C4-2B (cell line): ENCODE results near the gene DUSP21.

Experiments
- H3K27ac ChIP-seq: fragments of 450-650 bp; 2 replicates; pipeline ENCODE4 v1.5.1; 2017
- CTCF ChIP-seq: fragments of 450-650 bp; conservative IDR thresholded peaks from 2 replicates; pipeline ENCODE4 v1.5.1; 2017; ENCODE audit warnings: mild to moderate bottlenecking
- ZFX ChIP-seq: fragments of 450-650 bp; IDR thresholded peaks from 2 replicates; pipeline ENCODE4 v1.6.1; 2017

DUSP21 gene

DNA sequence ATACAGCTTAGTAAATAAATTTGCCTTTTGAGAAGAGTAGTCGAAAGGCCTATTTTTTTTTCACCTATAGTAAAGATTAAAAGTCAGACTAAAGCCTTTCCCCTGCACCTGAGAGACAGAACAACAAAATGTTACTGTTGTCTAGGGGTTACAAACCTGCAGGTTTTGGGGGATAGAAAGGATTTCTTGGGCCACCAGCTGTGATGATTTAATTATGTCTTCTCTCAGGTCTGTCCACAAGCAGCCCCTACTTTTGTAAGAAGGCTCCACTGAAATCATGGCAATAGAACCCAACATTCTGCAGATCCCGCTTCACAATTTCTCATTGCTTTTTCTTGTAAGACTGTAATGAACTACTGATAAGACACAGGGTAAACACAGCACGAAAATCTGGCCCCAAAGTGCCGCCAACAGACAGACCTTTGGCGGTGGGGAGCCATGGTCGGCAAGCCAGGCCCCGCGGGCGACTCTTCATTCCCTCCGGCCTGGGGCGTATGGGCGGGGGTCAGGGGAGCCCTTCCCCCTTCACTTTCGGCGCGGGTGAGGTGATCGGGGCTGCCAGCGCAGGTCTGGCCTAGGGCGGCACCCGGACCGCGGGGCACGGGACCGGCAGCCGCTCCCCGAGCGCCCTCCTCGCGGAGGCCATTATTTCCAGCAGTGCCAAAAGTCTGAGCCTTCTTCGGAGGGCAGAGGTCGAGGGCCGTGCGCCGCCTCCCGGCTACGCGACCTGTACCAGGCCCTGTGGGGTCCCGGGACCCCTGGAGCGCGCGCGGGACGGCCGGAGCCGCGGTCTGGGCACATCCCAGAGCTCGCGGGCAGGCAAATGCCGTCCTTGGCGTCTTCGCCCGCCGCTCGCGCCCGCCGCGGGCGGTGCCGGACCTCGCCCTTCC, 28.4 kb downstream of the DUSP21 start:
- H3K27ac ChIP-seq, result peak overlapping the region; percentile 100
- TF ChIP-seq CTCF (no peak), ZFX (peak; percentile 47)

- TF ChIP-seq ZFX (no peak), CTCF (no peak)
- H3K27ac ChIP-seq, result peak within 1 kb of the TSS; percentile 100
Observed at GRCh38 chrX:44872821-44873414, 29.1 kb downstream of the DUSP21 start, which contains the start of gene KDM6A. KDM6A (plus strand) TSS chrX:44873188; CDS start chrX:44873552, 364 bp downstream.

- TF ChIP-seq ZFX (no peak), CTCF (no peak)
- H3K27ac ChIP-seq, result peak overlapping the region; percentile 100
Observed at GRCh38 chrX:44873415-44874276, 29.8 kb downstream of the DUSP21 start.

DNA sequence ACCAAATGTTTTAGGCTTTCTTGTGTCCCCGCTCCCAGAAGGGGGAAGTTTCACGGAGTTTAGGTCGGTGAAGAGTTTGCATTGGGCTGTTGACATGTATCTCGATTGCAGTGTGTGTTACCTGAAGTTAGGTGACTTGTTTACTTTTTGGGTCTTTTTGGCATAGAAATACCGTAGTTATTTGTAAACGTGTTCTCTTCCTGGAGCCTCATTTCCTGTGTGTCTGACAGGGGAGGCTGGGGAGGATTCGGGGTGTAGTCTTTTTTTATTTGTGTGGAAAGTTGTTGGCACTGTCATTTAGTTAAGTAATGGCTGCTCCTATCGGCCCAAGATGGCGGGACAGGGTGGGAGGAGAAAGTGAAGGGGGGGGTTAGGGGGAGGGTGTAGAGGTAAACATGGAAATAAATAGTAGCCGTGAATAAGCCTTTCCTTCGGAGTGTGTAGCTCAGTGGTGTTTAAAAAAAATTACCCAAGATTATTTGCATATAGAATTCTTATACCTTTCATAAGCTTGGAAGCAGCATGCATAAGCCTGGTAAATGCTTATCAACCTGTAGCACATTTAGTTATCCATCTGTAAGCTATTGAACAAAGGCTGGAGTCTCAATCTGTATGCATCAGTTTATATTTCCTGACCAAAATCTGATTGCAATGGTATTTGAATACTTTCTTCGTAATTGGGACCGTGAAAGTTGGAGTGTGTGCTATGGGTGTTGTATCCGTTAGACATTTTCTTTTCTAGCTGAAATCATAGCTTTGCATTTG, 30.8 kb downstream of the DUSP21 start:
- TF ChIP-seq ZFX (no peak), CTCF (no peak)
- H3K27ac ChIP-seq, result peak overlapping the region; percentile 100

- H3K27ac ChIP-seq, result no peak overlapping the region
- TF ChIP-seq CTCF (no peak), ZFX (no peak)
Observed at GRCh38 chrX:44875185-44875489, 31.3 kb downstream of the DUSP21 start.

GRCh38 chrX:44876086-44876485, 32.3 kb downstream of the DUSP21 start:
- TF ChIP-seq CTCF (no peak), ZFX (no peak)
- no peak overlapping the region for H3K27ac ChIP-seq
